HG03439 (cell line): ENCODE measurements around the gene CCNE1.
A peak's percentile ranks its signal among the peaks of the same experiment; 100 is the strongest.
"Not testable (repeated sequence)": the region's sequence is repeated elsewhere in the genome, so short reads cannot be mapped to it uniquely, and the experiment has no call there.

Experiments used
- ATAC-seq: cut with Tn5 transposase; IDR thresholded peaks from one replicate; pipeline ENCODE4 v1.9.1; 2021; ENCODE audit warnings: mild to moderate bottlenecking, moderate library complexity; ENCODE audit not compliant: unreplicated experiment

Gene CCNE1

GRCh38 chr19:29812080-29812880 lies 489 bp downstream of the CCNE1 start:
- peak; percentile 18 for ATAC-seq

GRCh38 chr19:29812881-29813275 lies 1.1 kb downstream of the CCNE1 start:
- ATAC-seq, result no peak

DNA sequence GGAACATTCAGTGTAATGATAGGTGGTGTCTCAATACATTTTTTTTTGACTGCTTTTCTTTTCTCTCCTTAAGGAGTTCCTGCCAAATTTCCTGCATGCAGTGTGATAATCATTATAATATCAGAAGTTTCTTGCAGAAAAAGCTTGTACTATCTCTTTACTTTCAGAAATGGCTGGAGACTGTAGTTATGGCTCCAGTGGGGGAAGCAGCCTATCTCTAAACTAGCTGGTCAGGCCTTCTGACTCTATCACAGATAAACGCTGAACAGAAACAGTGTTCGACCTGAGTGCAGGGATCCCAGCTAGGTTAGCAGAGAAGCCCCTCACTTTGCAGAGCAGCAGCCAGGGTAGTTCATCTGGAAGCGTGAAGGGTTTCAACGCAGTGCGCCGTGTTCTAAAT lies 1.9 kb downstream of the CCNE1 start:
- ATAC-seq, result no peak

DNA sequence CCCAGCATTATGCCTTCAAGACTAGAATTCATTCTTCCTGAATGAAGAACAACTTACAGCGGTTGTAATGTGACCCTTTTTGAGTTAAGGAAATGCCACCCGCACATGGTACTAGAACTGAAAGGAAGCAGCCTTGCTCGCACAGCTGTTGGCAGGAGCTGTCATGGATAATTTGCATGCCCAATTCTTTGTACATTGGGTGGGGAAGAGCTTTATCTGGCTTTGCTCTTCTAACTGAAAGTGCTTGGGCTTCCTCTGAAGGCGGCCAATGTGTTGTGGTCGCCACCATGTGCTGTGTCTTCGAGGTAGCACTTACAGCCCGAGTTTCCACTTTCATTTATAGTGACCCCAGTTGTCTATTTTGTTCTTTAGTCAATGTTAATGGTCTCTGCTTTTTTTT lies 3.4 kb downstream of the CCNE1 start:
- ATAC-seq, result peak; percentile 34

DNA sequence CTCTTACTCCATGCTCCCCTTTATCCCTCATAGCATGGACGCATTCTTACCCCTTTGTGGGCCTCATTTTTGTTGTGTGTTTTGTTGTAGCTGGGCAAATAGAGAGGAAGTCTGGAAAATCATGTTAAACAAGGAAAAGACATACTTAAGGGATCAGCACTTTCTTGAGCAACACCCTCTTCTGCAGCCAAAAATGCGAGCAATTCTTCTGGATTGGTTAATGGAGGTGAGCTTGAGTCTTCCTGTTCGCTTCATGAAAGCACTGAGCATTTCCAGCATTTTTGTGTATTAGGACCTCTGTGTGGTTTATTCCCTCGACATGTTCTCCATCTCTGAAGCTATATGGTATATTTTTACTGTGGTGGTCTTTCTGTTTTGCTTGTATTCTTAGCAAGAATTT lies 5.5 kb downstream of the CCNE1 start:
- no peak for ATAC-seq

- no peak for ATAC-seq
Measured at GRCh38 chr19:29819300-29819699, 7.5 kb downstream of the CCNE1 start.

DNA sequence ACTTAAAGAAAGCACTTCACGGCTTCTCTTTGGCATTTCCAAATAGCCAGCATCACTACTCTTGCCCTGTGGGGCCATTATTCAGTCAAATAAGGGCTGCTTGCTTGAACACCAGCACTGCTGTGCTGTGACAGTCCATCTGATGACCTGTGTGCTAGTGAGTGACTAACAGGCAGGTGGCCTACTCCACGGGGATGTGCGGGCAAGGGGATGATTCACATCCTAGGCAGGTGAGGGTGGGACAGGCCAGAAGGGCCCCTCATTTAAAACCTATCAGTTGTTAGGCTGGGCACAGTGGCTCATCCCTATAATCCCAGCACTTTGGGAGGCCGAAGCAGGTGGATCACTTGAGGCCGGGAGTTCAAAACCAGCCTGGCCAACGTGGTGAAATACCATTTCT lies 8.2 kb downstream of the CCNE1 start:
- no peak for ATAC-seq

- ATAC-seq, result no peak
Measured at GRCh38 chr19:29823581-29824330, 12.0 kb downstream of the CCNE1 start.

DNA sequence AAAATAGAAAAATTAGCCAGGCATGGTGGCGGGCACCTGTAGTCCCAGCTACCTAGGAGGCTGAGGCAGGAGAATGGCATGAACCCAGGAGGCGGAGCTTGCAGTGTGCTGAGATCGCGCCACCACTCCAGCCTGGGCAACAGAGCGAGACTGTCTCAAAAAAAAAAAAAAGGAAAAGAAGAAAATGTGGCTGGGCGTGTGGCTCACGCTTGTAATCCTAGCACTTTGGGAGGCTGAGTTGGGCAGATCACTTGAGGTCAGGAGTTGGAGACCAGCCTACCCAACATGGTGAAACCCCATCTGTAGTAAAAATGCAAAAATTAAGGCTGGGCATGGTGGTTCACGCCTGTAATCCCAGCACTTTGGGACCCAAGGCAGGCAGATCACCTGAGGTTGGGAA lies 13.5 kb downstream of the CCNE1 start:
- ATAC-seq, result not testable (repeated sequence)

DNA sequence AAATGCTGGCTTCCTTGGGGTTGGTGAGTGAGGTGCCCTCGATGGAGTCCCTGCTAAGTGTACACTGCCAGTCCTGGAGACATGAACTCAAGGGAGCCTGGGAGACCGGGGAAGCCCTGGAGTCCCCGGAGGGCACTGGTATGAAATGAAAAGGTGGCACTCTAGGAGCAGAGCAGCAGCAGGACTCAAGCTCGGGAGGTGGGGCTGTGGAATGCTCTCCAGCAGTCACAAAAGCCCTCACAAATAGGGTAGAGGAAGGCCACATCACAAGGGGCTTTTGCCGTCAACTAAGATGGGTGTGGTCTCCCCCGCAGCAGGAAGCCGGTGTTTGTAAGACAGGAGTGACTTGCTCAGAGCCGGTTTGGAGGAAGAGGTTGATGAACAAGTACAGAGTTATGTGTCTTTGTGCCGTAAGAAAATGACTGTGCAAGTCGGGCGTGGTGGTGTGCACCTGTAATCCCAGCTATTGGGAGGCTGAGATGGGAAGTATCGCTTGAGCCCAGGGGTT lies 19.3 kb downstream of the CCNE1 start:
- no peak for ATAC-seq

- ATAC-seq, result no peak
Measured at GRCh38 chr19:29831686-29832085, 19.9 kb downstream of the CCNE1 start.

GRCh38 chr19:29832801-29833200 lies 21.0 kb downstream of the CCNE1 start:
- no peak for ATAC-seq

DNA sequence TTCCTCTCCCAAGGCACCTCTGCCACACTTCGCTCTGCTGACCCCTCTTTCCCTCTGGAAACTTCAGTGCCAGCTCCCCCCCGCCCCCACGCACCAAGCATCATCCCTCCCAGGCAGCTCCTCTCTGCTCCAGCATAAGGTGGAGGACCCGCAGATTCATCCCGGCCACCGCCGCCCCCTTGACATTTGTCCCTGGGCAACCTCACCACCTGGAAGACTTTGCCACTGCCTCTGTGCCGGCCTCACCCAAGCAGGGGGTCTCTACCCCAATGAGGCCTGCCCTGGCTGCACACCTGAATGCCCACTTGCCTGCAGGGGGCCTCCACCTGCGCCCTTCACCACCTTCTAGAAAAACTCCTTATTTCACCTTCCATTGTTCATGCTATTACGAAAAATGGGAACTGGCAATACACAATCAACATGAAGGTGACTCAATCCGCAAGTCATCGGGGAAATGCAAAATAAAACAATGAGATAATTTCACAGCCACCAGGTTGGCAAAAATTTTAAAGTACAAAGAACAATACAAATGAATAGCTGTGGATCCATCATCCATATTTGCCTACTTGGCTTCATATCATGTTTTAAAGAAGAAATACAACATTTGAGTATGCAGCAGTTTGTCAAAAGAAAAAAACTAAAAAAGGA lies 21.9 kb downstream of the CCNE1 start:
- ATAC-seq, result no peak

DNA sequence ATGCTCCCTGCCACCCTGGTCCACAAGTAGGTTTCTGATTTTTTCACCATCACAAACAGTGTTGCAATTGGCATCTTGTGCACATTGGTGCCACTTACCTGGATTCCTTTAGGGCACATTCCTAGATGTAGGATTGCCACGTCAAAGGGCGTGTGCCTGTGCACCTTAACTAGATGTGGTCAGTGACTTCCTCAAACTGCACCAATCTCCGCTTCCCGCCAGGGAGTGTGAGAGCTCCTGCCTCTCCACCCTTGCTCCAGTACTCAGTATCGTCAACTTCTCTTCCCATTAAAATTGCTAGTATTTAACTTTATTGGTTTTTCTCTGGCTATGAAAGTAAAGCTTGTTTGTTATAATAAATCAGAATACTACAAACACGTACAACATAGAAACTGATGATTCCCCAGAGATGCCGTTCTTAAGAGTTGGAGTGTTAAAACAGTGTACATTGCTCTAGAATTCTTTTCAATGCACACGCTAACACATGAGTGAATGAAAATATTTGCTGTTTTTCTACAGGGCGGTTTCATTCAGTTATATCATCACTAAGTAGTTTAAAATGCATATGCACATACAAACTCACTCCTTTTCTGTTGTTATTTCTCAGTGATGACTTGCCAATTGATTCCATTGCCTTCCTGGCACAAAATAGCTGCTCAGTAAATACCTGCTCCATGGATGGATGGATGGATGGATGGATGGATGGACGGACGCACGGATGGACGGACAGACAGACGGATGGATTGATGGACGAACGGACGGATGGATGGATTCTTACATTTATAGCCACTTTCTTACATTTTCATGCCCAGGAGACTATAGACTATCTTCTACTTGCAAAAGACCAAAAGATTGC lies 23.4 kb downstream of the CCNE1 start:
- no peak for ATAC-seq

GRCh38 chr19:29836409-29836825 lies 24.6 kb downstream of the CCNE1 start:
- peak; percentile 50 for ATAC-seq

- peak; percentile 61 for ATAC-seq
Measured at GRCh38 chr19:29837448-29837981, 25.7 kb downstream of the CCNE1 start.

DNA sequence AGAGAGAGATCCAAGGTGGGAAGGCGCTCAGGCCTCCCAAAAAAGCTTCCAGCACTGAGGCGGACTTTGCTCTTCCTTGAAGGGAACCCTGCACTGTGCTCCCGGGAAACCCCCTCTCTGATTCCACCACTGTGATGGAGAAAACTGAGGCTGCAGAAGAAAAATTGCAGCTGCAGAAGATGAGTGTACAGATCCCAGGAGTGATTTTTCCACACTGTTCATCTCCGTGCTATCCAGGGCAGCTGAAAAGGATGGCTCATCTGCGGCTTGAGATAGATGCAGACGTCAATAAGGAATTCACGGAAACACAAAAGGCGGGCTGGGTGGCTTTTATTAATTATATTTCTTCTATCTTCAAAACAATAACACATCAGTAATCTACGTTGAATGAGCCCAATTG lies 26.2 kb downstream of the CCNE1 start:
- no peak for ATAC-seq

- ATAC-seq, result no peak
Measured at GRCh38 chr19:29840066-29840950, 28.5 kb downstream of the CCNE1 start.

DNA sequence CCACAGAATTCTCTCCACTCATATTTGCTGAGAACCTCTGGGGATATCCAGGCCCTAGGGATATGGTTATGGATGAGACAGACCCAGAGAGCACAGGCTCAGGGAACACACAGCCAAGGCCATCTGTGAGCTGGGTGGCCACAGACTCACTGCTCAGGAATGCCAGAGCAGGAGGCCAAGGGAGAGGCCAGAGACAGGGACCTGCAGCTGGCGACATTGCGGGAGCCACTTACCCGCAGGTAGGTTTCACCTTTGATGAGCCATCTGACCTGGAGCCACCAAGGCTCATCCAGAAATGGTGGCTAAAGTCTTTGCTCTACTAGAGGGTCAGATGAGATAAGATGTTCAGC lies 29.4 kb downstream of the CCNE1 start:
- no peak for ATAC-seq
